Frontal cortex (tissue), 4 donors: ENCODE results near the gene SF3A2. TPM values are rescaled to one million over a fixed set of nuclear protein-coding genes. Genes with fewer than 3 reads are reported as not detected.
A peak's percentile ranks its signal among the peaks of the same experiment; 100 is the strongest.

Experiments used
- DNase-seq, 2 donors: peaks; one replicate each; pipeline ENCODE4 v3.0.0; 2012; ENCODE audit warnings: low spot score in 2 of 2
- FAIRE-seq: peaks from 2 replicates; lab custom pipeline; 2012; peaks lifted over from hg19 to GRCh38; lab: Jason Lieb, UNC
- total RNA-seq: library from RNA; depleted of rRNA; stranded (reverse); fragments of >200 nt; gene quantifications from one replicate; pipeline ENCODE4 v1.2.3, GENCODE V29; 2014
- donor health status: control.
- donor health status: control.
- donor health status: control.

Gene SF3A2
- total RNA-seq, 1 donor from 2014 or later = 23.2 TPM

DNA sequence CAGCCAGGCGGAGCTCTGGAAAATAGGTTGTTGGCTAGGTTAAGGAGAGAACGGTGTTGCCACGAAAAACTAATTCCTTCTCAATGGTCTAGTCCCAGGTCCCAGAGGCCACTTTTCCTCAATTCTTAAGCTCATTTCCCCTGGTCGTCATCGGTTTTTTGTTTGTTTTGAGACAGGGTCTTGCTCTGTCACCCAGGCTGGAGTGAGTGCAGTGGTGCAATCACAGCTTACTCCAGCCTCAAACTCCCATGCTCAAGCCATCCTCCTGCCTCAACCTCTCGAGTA, 1.2 kb downstream of the SF3A2 start:
- DNase-seq (no peak), FAIRE-seq (no peak)

DNA sequence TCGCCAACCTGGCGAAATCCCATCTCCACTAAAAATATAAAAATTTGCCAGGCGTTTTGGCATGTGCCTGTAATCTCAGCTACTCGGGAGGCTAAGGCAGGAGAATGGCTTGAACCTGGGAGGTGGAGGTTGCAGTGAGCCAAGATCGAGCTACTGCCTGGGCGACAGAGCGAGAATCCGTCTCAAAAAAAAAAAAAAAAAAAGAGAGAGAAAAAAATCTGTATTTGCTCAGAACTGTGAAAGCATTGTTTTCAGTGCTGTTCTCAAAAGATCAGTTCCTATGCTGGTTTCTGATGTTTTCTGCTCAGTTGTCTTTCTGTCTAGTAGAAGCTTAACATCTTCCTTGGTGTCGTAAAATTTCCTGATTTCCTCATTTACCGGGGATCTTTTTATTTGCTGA, 2.5 kb downstream of the SF3A2 start:
- FAIRE-seq (no peak), DNase-seq (no peak)

DNA sequence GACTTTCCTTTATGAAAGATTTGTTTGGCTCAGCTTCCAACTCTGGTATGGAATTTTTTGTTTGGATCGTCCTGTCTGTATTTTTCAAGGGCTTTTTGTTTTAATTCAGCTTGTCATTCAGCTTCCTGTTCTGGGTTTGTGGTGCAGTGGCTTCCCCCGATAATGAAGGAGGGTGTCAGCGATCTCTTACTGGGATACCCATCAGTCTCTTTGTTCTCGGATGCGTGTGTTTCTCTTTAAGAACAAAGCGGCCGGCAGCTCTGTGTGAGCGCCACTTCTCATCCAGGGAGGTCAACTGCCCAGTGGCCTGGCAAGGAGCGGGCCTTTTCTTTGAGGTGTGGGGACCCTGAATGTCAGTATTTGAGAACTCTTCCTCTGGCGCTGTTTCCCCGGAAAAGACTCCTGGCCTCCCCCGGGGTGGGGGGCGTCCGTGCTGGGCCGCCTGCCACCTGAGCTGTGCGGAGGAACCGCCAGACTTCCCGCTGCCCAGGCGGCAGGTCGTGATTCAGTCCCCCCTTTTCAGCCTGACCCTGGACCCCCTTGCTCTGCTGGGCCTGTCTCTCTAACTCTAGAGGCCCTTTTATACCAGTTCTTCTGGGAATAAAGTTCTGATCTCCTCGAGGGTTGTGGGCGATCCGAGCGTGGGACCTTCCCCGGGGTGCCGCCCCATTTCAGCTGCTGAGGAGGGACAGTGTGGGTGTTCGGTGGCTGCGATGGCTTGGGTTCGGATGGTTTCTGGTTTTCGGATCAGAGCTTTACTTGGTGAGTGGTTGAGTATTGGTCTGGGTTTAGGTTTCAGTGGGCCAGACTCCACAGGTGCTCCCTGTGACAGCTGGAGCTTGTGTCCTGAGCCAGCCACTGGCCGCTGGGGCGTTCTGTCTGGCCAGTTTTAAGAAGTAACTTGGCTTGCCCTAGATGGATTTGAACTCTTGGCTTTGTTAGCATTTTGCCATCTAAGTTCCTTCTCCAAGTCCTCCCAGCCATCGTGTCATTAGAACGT, 3.4 kb downstream of the SF3A2 start:
- FAIRE-seq (no peak), DNase-seq (no peak)

DNA sequence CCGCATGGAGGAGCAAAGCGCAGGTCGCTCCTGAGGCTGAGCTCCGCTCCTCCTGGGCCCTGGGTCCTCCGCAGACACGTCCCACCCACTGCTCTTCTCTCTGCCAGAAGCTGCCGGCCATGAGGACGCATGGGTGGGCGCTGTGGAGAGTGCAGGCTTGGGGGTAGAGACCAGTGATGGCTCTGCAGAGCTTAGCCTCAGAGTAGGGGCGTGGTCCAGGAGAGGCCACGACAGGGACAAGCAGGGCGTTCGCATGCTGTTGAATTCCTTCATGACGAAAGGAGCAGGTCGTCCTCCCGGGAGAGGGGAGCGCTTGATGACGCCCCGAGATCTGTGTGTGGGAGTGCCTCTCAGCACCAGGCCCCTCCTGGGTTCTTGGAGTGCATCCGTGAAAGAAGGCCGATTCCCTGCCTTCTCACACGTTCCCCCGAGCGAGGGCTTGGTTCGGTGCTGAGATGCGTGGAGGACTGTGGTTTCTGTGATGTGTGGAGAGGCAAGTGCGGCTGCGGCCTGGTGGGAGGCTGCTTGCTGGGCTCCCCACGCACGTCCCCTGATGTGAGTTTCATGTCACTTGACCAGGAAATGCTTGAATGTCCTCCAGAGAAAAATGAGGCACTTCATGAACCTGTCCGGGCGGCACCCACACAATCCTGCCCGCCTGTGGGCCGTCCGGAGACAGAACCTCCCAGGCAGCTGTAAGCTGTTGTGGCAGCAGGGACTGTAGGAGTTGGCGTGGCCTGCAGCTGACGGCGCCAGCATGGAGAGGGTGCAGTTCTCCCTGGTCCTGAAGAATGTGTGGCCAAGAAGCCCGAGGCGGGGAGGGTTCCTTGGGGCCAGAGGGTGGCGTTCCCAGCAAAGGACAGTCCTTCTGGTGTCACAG, 4.5 kb downstream of the SF3A2 start:
- no peak for FAIRE-seq
- no peak for DNase-seq

DNA sequence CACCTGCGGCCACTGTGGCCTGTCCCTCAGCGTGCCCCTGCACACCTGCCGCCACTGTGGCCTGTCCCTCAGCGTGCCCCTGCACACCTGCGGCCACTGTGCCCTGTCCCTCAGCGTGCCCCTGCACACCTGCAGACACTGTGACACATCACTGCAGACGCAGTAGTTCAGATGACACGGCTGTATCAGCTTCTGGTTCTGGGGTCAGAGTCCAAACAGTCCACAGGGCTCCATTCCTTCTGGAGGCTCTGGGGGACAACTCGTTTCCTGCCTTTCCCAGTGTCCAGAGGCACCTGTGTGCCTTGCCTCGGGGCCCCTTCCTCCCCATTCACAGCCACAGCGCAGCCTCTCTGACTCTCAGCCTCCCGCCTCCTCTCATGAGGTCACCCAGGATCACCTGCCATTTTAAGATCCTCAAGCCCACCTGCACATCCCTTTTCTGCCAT, 5.5 kb downstream of the SF3A2 start:
- FAIRE-seq = no peak
- no peak for DNase-seq

DNA sequence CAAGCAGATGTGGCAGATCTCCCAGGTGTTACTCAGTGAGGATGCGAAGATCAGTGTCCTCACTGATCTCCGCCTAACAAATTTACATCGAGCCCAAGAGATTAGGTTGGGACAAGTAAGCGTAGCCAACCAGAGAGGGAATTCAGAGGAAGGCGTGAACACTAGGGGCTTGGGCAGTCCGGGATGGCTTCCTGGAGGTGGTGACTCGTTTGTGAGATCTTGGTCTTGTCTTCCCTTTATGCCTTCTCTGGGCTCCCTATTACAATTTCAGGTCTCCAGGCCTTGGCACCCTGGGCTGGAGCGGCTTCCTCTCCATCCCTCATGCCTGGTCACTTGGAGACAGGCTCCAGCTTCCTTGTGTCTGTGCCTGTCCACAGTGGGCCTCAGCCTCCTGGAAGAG, 6.2 kb downstream of the SF3A2 start:
- DNase-seq (no peak), FAIRE-seq (no peak)

DNA sequence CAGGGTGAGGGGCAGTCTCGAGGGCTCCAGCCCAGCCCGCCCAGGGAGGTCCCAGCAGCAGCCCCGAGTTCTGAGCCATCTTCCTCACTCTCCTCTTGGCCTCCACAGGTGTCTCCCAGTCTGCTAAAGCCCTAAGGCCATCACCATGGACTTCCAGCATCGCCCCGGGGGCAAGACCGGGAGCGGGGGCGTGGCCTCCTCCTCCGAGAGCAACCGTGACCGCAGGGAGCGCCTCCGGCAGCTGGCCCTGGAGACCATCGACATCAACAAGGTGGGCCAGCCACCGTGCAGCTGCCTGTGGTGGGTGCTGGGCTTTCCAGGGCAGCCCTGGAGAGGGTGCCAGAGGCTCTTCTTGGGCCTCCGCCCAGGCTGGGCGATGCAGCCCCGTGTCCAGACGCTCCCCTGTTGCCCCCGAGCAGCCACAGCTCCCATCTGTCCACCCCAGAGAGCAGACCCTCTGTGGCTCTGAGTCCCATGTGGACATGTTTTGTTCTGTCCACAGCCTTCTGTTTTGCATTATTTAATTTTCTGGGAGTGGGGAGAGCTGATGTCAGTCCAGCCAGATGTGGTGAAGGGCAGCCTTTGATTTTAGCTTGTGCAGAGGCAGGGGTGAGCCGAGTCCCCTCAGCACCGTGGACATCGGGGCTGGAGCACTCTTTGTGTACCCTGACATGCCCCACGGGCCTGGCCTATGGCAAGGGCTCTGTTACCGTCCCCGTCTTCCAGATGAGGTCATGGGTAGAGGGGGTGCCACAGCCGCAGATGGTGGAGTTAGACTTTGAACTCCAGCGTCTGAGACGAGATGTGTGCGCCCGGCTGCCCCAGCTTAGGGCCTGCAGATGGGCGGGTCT, 6.9 kb downstream of the SF3A2 start:
- no peak for FAIRE-seq
- no peak for DNase-seq

DNA sequence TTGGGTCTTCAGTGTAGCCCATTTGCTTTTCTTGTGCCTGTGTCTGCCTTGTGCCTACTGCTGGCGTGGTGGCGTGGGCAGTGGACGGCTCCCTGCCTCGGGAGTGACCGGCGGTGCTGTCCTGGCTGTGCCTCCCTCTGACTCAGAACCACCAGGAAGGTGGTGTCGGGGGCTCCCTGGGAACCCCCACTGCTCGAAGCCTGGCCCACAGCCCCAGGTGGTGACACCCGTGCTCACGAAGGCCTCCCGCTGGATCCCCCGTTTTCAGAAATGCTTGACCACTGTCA, 7.4 kb downstream of the SF3A2 start:
- DNase-seq = no peak

DNA sequence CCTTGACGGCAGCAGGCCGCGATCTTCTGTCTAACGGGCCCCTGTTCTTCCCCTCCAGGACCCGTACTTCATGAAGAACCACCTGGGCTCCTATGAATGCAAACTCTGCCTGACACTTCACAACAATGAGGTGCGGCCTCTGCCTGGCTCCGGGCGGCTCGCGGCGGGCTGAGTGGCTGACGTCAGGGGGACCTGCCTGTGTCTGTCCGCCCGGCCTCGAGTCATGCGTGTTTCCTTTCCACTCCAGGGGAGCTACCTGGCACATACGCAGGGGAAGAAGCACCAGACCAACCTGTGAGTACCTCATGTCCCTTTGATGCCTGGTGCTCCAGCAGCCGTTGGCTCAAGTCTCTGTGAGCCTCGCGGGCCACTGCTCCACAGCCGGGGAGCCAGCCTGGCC, 7.9 kb downstream of the SF3A2 start:
- DNase-seq = no peak

More for the DNA sequence above, 7.4 kb downstream of the SF3A2 start:
- FAIRE-seq = no peak

DNA sequence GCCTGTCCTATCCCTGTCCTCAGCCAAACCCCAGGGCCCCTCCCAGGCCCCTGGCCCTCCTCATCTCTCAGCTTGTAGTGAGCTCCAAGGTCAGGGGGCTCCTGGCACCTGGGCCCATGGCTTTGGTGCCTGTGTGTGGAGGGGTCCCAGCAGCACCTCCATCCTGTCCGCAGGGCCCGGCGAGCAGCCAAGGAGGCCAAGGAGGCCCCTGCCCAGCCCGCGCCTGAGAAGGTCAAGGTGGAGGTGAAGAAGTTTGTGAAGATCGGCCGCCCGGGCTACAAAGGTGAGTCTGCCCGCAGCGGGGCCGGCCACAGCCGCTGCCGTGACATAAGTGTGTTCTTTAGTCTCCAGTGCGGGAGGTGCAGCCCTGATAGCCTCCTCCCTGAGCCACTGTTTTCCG, 8.6 kb downstream of the SF3A2 start:
- FAIRE-seq (no peak), DNase-seq (no peak)

More for the DNA sequence above, 7.9 kb downstream of the SF3A2 start:
- FAIRE-seq = no peak

DNA sequence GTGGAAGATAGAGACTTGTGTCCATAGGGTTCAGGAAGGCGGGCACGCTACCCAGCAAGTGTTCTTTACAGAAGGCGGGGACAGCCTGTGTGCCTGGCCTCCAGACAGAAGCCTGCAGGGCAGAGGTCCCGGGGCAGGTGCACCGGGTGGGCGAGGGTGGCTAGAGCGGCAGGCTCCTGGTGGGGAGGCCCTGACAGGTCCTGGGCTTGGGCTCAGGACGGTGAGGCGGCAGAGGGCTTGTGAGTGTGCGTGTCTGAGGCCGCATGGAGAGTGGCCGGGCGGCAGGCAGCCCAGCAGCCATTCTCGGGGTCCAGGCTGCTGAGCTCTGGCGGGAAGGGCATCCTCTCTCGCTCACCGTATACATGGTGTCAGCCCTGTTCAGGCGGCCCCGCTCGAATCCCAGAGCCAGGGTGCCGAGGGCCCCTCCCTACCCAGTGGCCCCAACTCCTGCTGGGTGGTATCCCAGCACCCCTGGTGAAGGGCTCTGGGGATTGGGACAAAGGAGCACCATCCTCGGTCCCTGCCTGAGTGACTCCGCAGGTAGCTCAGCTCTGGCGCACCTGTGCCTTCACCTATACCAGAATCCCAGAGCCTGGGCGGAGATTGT, 9.5 kb downstream of the SF3A2 start:
- DNase-seq (no peak), FAIRE-seq (no peak)

DNA sequence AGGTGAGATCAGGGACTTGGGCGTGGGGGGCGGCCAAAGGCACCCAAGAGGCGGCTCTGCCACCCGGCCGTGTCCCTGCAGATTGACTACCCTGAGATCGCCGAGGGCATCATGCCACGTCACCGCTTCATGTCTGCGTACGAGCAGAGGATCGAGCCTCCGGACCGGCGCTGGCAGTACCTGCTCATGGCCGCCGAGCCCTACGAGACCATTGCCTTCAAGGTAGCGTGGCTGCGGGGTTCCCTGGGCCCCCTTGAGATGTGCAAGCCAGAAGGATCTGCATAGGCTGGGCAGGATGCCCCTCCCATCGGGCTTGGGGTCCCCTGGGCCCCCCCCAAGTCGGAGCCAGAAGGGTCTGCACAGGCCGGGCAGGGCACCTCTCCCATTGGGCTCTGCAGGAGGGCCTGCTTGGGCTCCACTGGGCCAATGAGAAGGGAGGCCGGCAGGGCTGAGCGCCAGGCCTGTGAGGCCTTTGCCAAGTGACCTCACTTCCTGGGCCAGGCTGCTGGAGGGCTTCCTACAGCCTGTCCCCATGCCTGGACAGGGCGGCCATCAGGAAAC, 10.3 kb downstream of the SF3A2 start:
- peak in 1 of 2 donors; percentile 81 for DNase-seq
- no peak for FAIRE-seq

DNA sequence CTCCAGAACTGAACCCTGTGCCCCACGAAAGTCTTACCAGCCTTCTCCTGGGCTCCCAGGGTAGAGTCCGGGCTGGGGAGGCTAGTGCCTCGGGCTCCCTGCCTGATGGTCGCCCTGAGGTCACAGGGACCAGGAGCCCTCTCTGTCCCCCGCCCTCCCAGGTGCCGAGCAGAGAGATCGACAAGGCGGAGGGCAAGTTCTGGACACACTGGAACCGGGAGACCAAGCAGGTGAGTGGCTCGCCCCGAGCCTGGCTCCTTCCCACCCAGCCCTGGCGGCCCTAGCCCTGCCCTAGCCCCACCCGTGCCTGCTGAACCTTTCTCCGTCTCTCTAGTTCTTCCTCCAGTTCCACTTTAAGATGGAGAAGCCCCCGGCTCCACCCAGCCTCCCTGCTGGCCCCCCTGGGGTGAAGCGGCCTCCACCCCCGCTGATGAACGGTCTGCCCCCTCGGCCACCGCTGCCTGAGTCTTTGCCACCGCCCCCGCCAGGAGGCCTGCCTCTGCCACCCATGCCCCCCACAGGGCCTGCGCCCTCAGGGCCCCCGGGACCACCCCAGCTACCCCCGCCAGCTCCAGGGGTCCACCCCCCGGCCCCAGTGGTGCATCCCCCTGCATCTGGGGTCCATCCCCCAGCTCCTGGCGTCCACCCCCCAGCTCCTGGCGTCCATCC, 10.9 kb downstream of the SF3A2 start:
- DNase-seq (no peak), FAIRE-seq (no peak)

DNA sequence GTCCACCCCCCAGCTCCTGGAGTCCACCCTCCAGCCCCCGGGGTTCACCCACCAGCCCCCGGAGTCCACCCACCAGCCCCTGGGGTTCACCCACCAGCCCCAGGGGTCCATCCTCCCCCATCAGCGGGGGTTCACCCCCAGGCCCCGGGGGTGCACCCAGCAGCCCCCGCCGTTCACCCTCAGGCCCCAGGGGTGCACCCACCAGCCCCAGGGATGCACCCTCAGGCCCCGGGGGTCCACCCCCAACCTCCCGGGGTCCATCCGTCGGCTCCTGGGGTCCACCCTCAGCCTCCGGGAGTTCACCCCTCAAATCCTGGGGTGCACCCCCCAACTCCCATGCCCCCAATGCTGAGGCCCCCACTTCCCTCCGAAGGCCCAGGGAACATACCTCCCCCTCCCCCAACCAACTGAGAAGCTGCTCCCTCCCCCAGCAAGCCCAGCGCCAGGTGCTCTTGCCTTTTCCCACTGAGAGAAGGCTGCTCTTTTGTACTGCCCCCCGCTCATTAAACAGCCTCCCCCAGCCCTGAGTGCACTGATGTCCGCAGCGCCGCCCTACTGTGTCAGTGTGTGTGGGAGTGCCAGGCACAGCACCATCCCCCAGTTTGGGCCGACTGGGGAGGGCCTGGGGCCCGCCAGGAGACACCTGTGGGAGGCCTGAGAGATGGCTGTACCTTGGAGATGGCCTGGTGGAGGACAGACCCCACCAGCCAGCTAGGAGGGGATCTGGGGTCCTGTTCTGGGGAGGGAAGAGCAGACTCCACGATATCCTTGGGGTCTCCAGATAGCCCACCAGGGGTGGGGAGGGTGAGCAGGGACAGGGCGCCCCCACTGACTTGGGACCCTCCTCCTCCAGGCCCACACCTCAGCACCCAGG, 11.7 kb downstream of the SF3A2 start:
- FAIRE-seq (no peak), DNase-seq (no peak)

DNA sequence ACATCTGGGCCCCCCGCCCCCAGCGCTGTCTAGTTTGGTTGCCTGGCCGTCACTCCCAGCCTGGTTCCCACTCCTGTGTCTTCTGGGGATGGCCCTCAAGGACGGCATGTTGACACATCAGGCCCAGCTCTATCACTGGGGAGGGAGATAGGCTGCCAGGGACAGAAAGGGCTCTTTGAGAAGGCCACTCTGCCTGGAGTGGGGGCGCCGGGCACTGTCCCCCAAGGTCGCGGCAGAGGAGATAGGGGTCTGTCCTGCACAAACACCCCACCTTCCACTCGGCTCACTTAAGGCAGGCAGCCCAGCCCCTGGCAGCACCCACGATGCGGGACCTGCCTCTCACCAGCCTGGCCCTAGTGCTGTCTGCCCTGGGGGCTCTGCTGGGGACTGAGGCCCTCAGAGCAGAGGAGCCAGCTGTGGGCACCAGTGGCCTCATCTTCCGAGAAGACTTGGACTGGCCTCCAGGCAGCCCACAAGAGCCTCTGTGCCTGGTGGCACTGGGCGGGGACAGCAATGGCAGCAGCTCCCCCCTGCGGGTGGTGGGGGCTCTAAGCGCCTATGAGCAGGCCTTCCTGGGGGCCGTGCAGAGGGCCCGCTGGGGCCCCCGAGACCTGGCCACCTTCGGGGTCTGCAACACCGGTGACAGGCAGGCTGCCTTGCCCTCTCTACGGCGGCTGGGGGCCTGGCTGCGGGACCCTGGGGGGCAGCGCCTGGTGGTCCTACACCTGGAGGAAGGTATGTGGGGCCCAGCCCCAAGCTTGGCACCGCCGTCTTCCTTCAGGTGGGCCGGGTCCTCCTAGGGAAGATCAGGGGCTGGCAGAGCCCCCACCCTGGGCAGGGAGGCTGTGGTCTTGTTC, 12.6 kb downstream of the SF3A2 start, which contains the start of gene AMH:
Gene AMH, plus strand, starts transcription at position 314 of the 857 bp plus-strand sequence. Its CDS starts 10 bp downstream, at position 324.
- DNase-seq = no peak
- FAIRE-seq = no peak

DNA sequence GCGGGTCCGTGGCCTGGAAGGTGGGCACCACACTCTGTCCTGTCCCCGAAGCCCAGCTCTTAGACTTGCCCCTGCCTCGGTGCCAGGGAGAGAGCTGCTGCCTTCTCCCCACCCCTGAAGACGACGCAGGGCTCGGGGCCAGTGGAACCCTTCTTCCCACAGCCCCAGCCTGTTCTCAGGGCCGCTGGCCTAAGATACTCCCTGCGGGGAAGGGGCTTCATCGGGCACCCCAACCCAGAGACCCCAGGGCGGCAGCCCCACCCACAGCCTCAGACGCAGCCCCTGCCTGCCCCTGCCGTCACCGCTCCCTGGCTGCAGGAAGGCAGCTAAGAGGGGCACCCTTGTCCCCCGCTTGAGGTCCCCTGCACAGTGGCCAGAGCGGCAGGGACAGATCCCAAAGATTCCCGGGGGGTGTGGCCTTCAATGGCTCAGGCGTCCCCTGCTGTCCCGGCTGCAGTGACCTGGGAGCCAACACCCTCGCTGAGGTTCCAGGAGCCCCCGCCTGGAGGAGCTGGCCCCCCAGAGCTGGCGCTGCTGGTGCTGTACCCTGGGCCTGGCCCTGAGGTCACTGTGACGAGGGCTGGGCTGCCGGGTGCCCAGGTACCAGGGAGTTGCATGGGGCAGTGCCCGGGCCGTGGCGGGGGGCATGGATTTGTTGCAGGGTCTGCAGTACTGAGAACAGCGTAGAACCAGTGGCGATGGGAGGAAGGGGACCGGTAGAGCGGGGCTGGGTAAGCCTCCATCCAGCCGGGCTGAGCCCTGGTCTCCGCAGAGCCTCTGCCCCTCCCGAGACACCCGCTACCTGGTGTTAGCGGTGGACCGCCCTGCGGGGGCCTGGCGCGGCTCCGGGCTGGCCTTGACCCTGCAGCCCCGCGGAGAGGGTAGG, 13.5 kb downstream of the SF3A2 start:
- FAIRE-seq = no peak
- peak in 1 of 2 donors; percentile 51 for DNase-seq
